NCI-H82 (cell line): ENCODE results near the gene ASPN.

Experiments used
- DNase-seq: peaks from one replicate; lab custom pipeline; 2025; lab: John Stamatoyannopoulos, UW

The ASPN gene

DNA sequence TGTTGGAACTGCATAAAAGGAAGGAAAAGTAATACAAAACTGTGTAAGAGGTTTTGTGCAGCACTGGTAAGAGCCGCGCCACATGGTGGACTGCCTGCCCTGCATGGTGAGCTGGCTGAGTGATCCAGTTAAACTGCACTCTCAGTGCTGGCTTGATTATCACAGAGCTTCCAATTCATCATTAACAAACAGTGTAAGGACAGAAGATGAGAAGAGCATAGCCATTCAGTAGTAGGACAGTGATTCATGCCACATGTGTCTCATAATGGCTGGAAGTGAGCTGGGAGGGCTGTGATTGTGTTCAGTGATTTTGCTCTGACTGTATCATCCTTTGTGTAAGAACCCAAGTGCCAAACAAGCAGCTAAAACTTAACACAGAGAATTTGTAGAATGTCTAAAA, 14.1 kb downstream of the ASPN start:
- no peak for DNase-seq

DNA sequence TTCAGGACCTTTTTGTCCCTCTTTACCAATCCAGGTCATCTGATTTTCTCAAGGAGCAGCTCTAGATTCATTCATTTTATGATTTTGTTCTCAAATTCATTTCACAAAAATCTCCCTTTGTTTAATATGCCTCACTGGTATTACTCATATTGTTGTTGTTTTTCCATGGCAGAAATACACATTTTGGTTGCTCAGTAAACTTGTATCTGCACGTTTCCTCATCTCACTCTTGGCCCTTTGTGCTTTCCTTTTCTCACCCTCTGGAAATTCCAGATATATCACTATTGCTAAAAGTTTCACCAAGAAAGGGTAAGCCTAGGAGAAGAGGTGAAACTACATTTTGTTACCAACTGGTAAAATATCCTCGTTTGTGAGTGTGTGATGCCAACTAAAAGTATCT, 14.8 kb downstream of the ASPN start:
- no peak for DNase-seq

DNA sequence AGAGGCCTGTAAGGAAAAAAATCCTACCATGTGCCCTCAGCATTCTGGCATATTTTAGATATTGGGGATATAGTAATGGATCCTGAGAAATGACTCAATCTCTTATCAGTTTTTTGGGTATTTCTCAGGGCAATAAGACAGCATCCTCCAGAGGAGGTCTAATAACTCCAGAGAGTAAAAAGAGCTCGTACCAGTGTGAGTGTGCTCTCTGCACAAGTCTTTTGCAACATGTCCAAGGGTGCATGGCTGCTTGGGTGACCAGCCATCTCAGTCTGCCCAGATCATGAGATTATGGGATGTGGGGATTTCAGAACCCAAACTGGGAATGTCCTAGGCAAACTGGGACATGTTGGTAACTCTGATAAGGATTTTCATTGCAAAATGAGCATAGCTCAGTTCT, 15.3 kb downstream of the ASPN start:
- no peak for DNase-seq

DNA sequence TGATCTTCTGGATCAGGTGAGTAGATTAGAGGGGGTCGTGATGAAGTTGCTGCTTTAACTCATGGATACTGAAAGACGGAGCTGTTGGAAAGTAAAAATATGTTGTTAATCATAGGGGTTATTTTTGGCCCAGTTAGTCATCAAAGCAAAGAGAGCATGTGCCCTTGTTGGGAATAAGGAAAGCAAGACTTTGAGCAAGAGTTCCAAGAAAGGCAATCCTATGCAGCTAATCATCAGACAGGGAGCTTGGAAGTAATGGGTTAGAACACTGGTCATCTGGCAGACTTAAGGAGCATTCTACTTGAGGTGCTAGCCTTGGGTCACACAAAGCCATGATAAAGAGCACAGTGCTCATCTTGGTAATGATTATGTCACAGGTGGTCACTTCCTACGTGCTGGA, 18.3 kb downstream of the ASPN start:
- DNase-seq, result no peak

DNA sequence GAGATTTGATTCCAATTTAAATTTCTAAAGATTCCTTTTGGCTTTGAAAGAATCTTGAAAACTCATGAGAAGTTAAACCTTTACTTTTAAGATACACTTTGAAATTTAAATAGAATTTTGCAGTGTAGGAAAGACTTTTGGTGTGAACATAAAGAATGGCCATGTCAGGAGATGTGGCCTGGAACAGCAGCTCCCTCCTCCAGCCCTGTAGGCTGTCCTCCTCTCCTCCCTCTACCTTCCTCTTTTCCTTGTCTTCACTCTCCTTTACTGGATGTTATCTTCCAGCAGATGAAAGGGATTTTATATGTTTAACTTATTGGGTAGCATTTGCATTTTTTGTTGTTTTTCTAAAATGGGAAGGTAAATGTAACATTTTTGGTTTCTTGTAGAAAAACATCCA, 18.9 kb downstream of the ASPN start:
- DNase-seq, result no peak

DNA sequence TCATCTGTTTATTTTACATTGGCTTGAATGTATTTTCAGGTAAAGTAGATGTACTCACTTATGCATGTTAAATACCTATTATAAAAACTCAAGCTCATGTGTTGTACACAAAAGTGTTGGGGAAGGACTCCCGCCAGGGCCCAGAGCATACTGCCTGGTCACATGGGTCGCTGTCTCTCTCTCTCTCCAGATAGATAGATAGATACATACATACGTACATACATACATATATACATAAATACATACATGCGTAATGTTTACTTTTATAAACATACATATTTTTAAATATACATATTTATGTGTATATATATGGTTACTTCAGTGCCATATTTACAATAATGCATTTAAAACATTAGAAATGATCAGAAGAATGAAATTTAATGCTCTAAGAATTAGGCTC, 24.7 kb downstream of the ASPN start:
- DNase-seq, result no peak

DNA sequence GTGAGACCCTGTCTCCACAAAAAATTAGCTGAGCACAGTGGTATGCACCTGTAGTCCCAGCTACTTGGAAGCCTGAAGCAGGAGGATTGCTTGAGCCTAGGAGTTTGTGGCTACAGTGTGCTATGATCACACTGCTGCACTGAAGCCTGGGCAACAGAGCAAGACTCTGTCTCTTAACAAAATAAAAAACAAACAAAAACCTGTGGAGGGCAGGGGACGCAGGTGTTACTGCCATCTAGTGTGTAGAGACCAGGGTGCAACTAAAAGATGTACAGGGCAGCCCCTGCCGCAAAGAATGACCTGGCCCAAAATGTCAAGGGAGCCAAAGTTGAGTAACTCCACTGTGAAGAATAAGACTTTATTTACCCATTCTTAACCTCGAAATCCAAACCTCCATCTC, 27.1 kb downstream of the ASPN start:
- peak; percentile 53 for DNase-seq

DNA sequence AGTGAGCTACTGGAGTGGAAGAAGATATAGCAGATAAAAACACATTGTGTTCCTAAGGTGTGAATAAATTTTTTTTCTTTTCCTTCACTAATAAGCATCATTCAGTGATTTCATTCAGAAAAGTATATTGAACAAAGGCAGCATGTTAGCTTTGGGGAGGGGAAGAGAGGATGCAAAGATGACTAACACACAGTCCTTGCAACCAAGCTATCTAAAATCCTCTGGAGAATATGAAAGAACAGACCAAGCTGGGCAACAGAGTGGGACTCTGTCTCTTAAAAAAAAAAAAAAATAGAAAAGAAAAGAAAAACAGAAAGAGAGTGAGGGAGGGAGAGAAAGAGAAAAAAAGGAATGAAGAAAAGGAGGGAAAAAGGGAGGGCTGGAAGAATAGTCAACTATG, 35.8 kb downstream of the ASPN start:
- DNase-seq, result no peak

DNA sequence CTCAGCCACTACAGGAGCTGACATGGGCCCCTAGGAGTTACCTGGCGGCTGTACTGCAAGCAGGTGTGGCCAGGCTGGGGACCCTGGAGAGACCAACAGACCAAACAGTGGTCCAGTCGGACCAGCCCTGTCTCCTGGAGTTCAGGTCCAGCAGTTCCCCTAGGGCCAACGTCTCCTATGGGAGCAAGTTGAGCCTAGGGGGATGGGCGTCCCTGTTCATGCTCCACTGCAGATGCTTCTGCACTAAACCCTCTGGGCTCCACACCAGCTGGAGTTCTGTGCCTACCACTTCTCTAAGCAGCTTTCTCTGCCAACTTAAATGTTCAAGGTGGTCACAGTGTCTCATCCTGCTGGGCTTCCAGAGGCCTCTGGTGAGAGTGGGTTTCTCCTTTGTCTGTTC, 37.5 kb downstream of the ASPN start:
- DNase-seq, result peak; percentile 72

DNA sequence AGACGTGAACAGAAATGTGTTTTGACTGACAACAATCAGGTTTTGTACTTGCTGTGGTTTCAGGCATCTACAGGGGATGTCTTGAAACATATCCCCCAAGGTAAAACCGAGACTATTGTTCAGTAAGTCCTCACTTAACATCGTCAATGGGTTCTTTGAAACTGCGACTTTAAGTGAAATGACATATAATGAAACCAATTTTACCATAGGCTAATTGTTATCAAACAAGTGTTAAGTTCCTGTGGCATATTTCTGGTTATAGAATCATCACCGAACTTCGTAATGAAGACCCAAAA, 41.6 kb downstream of the ASPN start:
- no peak for DNase-seq

DNA sequence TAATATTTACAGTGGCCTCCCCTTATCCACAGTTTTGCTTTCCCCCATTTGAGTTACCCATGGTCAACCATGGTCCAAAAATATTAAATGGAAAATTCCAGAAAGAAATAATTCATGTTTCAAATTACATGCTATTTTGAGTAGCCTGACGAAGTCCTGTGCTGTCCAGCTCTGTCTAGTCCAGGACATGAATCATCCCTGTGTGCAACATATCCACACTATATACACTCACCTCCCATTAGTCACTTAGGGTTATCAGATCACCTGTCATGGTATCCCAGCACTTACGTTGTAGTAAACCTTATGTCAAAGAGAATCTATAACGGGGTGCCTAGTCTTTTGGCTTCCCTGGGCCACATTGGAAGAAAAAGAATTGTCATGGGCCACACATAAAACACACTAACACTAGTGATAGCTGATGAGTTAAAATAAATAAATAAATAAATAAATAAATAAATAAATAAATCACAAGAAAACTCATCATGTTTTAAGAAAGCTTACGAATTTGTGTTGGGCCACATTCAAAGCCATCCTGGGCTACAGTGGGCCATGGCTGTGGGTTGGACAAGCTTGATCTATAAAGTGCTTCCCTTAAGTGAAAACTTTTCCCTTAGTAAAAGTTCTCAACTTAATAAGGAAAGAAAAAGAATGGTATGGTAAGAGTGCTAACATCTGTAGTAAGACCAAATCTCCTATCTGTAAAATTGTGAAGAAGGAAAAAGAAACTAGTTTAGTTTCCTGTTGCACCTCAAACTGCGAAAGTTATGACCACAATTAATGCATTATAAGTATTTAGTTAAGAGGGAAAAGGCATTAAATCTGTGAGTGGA, 42.2 kb downstream of the ASPN start:
- no peak for DNase-seq

DNA sequence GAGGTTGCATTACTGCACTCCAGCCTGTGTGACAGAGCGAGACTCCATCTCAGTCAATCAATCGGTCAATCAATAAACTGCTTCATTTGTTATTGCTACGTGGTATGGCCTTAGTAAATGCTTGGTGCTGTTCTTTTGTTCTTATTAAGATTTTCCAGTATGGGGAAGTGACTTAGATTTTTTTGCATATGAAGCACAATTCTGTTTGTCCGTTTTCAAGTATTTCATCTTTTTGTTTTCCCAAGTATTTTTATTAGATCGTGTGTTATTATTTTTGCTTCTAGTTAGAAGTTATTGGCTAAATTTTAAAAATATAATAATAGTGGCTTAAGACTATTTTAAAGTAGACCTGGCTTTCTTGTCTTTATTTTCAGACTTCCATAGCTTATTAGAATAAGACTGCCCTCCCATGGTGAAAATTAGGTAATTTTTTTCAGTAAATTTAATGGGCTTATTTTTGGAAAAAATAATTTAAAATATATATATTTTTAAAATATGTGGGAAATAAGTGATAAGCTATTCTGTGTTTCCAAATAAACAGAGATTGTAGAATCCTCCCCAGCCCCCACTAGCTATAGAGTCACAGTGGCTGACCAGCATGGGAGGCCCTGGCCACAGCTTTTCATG, 43.3 kb downstream of the ASPN start:
- DNase-seq, result no peak

DNA sequence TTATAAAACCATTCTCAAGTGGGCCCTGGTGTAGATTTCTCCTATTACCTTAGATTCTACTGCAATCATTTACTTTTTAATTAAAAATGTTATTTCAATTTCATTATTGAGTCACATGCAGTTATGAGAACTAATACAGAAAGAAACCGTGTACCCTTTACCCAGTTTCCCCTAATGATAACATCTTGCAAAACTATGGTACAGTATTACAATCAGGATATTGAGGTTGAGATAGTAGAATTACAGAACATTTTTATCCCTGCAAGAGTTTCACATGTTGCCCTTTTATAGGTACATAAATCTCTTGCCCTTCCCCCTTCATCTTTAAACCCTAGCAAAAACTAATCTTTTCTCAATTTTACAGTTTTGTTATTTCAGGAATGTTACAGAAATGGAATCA, 47.0 kb downstream of the ASPN start:
- no peak for DNase-seq

DNA sequence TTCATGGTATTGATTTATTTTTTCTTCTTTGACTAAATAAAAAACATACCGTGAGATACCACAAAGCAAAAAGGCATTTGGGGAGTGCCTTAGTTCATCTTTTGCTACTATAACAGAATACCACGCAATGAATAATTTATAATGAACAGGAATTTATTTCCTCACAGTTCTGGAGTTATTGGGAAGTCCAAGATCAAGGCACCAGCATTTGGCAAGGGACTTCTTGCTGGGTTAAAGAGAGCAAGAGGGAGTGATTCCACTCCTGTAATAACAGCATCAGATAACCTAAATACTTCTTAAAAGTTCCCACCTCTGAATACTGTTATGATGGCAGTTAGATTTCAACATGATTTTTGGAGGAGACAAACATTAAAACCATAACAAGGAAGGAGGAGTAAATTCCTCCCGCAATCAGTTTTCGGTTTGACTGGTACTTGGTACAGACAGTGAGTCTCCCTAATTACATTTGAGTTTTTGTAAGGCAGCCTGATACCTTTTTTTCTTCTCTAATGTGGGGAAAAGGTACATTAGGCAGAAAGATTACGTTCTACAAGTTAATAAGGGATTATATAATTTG, 49.2 kb downstream of the ASPN start:
- DNase-seq, result no peak

DNA sequence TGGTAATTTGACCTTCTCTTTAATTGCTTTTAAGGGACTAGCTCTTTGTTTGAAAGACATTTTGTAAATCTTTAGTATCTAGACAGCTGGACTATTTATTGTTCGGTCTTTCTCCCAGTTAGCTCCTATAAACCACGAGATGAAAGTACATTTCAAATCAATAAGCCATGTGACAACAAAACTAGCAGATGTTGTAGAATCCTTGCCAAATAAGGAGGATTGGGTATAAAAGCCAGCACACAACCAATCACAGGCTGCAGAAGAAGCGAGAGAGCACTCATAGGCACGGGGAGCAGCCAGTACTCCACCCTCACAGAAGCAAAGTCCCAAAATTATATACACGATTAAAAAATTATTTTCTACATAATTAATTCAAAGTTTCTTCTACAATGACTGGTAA, 50.0 kb downstream of the ASPN start:
- no peak for DNase-seq

DNA sequence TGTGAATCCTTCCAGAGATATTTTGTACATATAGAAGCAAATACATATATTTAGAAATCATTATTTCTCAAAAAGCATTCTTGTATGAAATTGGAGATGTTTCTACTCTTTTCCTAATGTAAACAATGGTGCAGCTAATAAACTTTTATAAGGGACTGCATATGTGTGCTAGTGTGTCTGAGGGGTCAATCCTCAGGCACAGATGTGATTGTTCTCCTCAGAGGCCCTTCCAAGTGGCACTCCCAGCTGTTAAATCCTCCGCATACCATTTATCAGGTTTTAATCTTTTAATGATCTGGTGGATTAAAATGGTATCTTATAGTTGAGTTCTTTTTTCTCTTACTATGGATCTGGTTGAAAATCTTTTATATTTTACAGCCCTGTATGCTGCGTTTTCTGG, 52.5 kb downstream of the ASPN start:
- DNase-seq, result peak; percentile 85

DNA sequence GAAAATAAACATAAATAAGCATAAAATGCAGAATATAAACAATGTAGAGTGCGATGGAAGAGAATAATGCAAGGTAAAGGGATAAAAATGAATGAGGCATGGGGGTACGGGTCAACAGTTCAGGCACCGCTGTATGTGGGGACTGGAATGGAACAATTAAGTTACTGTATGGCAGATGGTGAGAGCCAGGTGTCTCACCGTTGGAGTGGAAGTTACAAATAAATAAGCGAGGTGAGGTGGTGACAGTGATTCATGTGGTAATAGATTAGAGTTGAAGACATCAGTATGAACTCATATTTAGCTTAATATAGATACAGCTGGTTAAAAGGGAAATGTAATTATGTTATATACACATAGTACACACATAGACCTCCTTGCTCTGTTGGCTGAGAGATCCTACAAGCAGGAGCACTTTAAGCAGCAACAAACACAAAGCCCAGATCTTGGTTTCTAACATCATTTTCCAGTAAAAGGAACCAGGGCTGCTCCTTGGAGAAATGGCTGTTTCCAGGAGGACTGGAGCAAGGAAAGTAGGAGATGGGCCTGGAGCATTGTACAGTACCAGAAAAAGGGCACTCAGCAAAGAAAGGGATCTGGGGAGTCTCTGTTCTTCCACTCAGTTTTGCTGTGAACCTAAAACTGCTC, 55.7 kb downstream of the ASPN start:
- DNase-seq, result peak; percentile 75

DNA sequence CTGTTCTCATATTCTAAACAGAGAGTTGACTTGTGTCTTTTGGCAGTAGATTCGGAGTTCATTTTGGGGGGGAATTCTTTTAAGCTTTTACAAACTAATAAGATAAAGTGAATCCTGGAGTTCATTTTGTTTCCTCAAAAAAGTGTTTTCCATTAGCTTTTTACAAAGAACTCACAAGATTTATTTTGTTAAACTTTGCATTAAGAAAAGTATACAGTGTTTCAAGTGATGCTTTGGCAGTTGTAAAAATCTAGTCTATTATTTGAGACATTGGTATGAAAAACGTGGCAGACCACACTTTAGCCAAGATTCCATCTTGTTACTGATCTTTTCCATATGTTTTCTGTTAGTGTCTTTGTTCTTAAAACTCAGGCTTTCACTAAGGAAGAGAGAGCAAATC, 56.8 kb downstream of the ASPN start:
- DNase-seq, result no peak

DNA sequence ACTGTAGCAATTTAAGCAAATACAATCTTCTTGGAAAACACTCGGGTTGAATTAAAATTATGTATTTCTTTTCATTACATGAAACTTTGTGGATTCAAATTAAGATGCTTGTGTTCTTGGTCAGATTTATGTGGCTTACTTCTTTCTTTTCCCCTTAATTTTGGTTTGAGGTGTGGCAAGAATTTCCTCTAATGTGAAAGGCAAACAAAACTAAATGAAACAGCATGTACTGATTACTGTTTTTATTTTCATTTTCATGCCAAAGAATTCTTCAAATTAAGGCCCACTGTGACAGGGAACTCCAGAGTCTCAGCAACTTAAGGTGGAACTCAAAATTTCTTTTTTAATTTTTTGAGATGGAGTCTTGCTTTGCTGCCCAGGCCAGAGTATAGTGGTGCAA, 58.0 kb downstream of the ASPN start, which contains the start of gene OMD:
Gene OMD, minus strand, starts transcription at position 132 of the 400 bp plus-strand sequence. CDS start 6,913 bp downstream, outside the sequence.
- no peak for DNase-seq

DNA sequence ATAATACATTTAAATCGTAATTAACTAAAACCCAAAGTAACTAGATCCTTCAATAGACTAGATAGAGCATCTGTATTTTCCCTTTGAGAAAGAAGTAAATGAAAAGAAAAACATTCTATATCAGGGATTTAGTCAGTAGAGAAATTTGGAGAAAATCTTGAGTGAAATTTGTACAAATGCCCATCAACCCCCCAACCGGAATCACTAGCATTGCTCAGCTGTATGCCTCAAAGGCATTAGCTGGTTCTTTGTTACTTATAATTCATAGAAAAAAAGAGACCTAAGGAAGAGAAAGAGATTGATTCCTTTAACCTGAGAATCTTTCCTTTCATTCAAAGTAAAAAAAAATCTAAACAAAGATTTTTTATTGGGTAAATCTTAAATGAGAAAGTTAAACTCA, 58.7 kb downstream of the ASPN start:
- DNase-seq, result no peak

DNA sequence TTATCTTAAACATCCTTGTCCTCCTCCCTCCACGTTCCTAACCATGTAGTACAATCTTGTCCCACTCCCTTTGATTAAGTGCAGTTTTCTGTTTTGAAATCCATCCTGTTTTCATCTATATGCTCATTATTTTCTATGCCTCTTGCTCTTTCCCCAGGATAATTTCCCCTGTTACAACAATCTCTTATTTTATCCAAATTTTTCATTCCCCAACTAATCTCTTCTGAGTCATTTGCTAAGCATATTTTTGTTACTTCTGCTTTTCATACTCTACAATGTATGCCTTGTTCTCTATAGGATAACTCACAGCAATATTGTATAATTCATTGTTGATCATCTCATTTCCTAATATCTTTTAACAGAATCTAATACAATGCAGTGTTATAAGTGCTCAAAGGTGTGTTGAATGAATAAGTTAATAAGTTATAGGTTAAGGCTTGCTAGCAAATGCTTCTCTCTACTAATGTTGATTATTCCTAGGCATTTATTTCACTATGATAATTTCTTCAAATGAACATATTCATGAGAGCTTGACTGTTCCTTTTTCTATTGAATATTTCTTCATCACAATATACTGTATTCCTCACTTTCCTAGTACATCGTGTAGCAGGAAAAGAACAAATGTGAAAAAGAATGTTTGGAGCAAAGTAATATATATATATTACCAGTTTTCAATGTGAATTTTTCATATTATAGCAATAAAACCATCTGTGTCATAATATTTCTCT, 59.5 kb downstream of the ASPN start:
- no peak for DNase-seq

DNA sequence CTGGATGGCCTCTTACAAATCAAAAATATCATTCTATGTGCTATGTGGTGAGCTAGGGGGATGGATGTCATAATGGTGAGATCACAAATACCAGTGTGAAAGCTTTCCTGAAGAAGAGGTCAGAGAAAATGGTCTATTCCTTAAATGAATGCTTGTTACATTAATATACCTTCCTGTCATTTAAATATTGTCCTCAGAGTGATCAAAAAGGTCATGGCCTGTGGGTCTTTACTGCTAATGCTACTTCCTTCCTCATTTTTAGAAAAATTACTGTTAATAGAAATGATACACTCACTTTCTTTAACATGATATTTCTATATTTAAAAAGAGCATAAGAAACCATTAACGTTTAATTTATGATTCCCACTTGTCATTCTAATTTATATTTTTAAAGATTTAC, 67.7 kb downstream of the ASPN start:
- no peak for DNase-seq
